Measurements from ENCODE around the gene ITGB1BP1.
"Not testable (repeated sequence)": the region's sequence is repeated elsewhere in the genome, so short reads cannot be mapped to it uniquely, and the experiment has no call there.

Gene ITGB1BP1

DNA sequence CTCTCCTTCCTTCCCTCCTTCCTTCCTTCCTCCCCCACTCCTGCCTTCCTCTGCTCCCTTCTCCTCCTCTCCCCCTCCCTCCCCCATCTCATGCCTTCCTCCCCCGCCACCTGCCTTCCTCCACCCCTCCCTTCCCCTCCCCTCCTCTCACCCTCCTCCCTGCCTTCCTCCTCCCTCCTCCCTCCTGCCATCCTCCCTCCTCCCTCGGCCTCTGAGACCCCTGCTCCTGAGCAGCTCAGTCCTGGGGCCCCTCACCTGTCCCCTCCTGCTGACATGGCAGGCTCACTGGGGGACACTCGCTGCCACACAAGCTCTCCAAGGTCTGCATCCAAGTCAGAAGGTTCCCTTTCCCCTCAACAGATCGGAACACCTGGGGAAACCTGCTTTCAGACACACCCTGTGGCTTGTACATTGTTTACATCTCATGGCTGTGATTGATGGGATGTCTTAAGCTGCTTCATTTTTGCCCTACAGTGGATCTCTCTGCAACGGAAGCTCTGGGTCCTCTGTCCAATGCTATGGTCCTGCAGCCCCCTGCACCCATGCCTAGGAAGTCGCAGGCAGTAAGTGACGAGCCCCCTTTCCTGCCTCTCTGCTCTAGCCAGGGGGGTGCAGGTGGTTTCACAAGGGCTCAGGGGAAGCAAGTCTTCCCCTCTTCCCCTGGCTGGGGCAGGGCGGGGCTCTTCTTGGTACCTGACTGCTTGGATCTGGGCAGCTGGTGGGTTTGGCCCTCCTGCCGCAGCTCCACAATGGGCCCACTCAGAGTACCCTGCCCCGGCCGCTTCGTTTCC lies 22.9 kb downstream of the ITGB1BP1 start:
- DNase-seq (ENCODE audit: low read depth) = no peak

DNA sequence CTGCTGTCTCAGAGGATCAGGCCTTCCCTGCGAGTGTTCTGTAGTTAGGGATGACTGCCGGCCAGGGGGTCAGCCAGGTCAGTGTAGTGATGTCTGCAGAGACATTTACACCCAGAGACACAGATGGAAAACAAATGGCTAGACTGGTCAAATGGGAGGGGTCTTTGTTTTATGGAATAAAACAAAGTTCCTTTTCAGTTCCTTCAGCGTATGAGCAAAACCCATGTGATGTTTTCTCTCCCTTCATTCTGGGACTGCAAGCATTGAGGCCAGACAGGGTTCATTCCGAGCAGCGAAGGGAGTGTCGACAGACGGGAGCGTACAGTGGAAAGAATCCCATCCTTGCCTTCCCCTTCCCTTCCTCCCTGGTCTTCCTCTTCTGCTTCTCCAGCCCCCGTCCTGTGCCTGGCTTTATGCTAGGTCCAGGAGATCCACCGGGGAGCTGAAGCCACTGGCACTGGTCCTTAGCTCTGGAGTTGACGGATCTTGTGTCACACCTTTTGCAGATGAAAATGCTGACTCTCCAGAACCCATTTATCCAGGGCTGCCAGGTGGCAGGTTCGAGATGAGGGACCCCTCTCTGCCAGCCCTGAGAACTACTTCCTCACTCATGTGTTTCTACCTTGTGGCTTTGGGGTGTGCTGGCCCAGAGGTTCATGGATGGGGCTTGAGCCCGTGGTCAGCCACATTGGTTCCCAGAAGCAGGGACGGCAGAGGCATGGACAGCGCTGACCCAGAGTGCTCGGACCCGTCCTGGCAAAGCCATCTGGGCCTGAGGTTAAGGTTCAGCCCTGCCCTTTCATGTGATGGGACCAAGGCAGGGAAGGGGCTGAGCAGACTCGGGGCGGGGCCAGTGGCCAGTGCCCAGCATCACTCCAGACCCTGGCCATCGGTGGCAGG lies 24.2 kb downstream of the ITGB1BP1 start:
- DNase-seq (ENCODE audit: low read depth) = no peak

DNA sequence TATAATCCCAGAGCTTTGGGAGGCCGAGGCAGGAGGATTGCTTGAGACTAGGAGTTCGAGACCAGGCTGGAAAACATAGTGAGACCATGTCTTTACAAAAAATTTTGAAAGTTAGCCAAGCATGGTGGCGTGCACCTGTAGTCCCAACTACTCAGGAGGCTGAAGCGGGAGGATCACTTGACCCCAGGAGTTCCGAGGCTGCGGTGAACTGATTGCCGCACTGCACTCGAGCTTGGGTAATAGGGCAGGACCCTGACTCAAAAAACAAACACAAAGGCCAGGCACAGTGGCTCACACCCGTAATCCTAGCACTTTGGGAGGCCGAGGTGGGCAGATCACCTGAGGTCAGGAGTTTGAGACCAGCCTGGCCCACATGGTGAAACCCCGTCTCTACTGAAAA lies 25.1 kb downstream of the ITGB1BP1 start:
- not testable (repeated sequence) for DNase-seq (ENCODE audit: low read depth)

DNA sequence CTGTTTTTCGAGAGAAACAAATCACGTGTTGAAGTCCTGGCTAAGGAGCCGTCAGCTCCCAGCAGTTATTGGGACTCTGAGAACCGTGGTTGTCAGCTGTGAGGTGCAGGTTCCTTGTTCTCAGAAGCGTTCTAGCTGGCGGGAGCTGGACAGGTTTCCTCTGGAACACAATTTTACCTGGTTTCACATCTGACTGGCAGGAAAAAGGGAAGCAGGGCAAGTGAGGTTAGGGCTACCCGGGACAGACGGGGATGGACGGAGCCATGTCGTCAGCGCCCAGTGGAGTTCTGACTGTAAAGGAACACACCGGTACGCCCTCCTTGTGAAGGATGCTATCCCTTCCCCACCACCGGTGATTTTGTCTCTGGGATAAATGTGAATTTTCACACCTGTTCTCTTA lies 26.1 kb downstream of the ITGB1BP1 start:
- DNase-seq (ENCODE audit: low read depth) = no peak

DNA sequence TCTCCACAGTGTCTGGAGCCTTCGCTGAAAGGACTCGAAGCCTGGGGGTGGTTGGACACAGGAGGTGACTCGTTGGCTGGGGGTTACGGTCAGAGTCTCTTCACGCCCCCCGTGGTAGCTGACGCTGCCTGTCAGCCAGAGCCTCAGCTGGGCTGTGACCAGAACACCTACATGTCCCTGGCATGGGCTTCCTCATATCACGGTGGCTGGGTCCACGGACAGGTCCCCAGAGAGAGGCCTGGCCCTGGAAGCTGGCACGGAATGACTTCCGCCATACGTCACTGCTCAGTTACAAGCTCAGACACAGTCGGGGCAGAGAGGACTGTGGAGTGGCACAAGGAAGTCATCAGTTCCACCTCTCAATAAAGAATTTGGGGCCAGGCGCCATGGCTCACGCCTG lies 28.5 kb downstream of the ITGB1BP1 start:
- DNase-seq (ENCODE audit: low read depth) = no peak

DNA sequence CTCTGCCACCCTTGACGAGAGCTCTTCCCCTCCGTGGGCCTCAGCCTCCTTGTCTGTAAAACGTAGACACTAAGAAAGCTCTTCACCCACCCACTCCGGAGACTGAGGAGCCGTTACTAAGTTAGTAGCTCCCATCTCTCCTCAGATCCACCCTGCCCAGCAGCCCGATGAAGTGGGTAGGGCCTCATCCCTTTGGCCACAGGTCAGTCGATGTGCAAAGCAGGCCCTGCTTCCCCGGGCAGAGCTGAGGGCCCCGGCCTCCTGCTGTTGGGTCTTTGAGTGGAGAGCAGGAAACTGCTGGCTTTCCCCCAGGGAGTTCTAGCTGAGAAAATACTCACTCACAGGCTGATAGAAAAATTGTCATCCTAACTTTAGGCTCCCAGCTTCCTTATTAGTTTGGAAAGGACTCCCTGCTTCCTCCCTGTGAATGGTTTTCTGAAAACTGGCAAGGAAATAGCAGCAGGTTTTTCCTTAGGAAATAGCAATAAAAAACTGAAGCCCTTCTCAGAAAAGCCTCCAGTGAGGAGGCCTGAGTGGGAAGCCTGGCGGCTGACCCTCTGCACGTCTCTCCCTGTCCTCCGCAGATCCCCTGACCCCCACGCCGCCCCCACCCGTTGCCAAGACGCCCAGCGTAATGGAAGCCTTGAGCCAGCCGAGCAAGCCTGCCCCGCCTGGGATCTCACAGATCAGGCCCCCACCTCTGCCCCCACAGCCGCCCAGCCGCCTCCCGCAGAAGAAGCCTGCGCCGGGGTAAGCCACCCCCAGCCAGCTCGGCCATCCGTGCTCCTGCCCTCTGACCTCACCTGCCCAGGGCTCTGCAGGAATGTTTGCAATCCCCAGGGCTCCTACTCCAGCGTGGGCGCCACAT lies 30.2 kb downstream of the ITGB1BP1 start:
- no peak for DNase-seq (ENCODE audit: low read depth)

DNA sequence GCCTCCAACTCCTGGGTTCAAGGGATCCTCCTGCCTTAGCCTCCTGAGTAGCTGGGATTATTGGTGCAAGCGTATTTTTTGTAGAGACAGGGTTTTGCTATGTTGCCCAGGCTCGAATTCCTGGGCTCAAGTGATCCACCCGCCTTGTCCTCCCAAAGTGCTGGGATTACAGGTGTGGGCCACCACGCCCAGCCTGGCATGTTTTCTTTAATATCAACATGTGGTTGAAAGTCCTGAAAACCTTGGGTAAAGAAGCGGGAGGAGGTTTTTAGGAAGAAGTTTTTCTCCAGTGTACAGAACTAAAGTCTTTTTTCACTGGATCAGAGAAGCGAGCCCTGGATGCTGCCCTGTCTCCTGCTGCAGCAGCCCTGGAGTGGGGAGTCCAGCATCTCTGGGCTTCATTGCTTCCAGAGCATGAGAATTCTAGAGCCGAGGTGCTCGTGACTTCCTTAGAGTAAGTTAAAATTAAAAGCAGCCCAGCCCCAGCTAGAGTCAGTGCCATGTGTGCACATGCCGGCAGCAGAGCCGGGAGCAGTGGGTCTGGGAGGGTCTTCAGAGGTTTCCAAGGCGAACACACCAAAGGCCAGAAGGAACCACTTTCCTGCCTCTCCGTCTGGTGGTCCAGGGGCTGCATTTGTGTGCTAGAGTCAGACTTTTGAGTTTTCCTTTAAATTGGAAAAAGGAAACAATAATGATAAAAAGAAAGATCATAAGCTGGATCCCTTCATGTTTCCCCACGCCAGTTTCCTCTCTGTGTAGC lies 31.2 kb downstream of the ITGB1BP1 start:
- no peak for DNase-seq (ENCODE audit: low read depth)

DNA sequence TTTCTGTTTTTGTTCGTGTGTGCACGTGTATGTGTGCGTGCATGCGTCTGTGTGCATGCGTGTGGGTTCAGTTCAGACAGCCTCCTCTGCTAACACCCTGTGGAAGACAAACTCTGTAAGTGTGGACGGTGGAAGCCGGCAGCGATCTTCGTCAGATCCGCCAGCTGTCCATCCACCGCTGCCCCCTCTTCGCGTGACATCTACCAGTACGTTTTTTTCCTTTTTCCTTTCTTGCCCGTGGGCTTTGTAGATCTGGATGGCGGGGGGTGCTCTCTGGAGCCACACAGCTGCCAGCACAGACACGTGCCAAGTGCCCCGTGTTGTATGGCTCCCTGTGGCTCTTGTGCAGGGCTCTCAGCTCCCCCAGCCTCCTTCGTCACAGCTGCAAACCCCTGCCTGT lies 32.3 kb downstream of the ITGB1BP1 start:
- DNase-seq (ENCODE audit: low read depth) = no peak

DNA sequence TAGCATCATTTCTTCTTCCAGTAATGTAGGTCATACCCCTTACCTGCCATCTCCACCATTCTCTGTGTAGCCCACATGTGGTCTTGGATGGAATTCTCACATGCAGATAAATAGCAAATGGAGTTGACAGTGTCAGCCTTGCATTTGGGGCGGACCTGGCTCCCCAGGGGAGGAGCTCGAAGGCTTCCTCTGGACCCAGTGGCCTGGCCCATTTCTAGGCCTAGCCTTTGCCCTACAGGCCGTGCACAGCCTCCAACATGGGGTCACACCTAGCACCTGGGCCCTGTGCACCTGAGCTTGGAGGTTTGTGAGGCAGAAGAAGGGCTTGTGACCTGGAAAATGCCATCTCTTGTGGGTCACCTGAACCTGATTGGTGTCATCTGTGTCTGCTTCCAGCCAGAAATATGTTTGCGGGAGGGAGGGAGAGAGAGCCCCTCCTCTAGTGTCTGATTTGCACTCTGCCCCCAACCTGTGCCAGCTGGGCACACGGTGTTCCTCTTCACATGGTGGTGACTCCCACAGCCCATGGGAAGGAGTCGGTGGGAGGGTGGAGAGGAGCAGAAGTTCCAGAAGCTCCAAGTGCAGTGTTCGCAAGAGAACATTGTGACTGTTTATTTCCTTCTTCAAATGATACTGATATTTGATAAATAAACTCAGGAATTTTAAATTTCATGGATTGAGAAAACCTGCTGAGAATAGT lies 33.0 kb downstream of the ITGB1BP1 start:
- DNase-seq (ENCODE audit: low read depth) = no peak

DNA sequence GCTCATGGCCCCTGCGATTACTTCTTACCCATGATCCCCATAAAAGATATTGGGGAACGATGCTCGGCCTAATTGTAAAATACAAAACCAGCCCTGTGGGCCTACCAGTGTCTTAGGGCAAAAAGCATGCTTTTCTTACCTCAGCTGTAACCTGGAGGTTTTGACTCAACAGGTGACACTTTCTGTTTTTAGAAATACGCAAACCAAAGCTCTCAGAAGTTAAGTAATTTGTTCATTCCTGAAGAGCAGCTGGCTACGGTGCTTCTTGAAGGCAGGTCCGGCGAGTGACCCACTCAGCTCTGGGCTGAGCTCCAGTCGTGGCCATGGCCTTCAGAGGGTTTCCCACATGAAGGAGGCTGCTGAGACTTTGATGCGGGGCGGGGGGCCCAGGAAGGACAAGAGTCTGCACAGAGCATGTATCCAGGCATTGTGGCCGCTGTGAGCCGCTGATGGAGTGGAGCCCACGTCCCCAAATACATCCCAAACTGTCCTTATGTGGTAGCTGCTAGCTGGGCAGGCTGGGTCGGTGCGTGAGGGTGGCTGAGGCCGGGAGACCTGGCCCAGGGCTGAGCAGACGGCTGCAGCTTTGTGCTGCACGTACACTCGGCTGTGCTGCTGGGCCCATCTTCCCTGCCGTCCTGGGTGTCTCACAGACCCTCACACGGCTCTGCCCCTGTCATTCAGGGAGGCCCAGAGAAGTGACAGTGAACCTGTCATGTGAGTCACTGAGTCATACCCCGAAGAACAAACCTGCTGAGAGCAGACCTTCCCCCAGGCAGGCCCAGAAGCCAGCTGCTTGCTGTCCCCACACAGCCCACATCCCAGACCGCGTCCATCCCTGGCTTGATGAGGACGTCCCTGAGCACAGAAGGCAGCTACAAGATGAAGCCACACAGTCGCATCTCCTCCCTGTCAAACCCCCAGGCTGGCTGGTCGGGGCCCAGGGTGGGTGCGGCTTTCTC lies 34.1 kb downstream of the ITGB1BP1 start:
- no peak for DNase-seq (ENCODE audit: low read depth)

DNA sequence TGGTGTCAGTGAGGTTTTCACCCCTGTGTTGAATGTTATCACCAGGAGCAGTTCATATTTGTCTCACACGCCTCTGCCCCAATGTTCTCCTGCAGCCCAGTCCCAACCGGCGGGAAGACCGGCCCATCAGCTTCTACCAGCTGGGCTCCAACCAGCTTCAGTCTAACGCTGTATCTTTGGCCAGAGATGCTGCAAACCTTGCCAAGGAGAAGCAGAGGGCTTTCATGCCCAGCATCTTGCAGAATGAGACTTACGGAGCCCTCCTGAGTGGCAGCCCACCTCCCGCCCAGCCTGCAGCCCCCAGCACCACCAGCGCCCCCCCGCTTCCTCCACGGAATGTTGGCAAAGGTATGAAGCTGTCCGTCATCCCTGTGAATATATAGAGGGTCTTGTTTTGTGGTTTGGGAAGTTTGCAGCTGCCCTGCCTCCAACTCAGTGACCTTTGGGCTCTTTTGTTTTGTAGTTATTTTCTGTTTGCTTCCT lies 35.1 kb downstream of the ITGB1BP1 start:
- DNase-seq (ENCODE audit: low read depth) = no peak

DNA sequence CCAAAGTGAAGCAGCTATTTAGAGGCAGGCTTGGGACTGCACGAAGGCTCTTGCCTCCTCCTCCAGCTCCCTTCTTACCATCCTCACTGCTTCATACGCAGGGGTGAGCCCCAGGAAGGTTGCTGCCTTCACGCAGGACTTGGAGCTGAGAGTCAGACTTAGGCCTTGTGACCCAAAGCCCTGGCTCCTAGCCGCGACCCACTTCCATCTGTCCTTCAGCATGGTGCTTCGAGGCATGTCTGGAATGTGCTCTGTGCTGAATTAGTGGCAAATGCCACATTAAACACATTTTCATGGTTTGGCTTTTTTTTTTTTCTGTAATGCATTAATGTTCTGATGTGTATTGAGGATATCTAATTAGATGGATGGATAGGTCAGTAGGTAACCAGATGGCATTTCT lies 37.5 kb downstream of the ITGB1BP1 start:
- DNase-seq (ENCODE audit: low read depth) = no peak

DNA sequence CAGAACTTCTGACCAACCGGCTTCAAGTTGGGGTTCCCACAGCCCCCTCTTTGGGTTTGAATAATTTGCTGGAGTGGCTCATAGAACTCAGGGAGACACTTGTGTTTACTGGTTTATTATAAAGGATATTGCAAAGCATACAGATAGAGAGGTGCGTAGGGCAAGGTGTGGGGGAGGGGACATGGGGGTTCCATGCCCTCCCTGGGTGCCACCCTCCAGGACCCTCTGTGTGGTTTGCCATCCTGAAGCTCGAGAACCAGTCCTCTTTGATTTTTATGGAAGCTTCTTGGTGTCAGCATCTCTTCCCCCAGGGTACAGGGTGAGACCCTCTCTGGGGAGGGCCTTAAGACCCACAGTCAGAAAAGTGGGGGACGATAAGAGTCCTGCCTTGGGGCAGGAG lies 38.8 kb downstream of the ITGB1BP1 start:
- DNase-seq (ENCODE audit: low read depth) = no peak

DNA sequence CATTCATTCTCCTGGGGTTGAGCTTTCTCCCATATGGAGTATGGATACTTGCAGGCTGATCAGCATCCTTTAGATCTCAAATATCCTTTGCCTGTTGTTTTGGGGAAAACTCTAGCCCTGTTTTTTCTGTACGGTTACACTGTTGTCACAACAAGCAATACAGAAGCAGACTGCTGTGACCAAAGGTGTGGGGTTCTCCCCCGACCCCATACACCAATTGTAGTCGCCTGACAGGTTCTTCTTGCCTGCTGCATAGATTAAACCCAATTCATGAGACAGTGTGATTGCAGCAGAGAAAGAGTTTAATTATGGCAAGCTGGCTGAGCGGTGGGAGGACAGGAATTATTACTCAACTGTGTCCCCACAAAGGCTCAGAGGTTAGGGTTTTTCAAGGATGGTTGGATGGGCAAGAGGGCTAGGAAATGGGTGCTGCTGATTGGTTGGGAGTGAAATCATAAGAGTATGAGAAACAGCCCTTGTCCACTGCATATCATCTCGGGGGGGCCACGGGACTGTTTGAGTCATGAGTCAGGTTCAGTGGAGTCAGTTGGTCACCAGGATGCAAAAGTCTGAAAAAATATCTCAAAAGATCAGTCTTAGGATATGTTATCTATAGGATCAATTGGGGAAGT lies 40.6 kb downstream of the ITGB1BP1 start:
- no peak for DNase-seq (ENCODE audit: low read depth)

DNA sequence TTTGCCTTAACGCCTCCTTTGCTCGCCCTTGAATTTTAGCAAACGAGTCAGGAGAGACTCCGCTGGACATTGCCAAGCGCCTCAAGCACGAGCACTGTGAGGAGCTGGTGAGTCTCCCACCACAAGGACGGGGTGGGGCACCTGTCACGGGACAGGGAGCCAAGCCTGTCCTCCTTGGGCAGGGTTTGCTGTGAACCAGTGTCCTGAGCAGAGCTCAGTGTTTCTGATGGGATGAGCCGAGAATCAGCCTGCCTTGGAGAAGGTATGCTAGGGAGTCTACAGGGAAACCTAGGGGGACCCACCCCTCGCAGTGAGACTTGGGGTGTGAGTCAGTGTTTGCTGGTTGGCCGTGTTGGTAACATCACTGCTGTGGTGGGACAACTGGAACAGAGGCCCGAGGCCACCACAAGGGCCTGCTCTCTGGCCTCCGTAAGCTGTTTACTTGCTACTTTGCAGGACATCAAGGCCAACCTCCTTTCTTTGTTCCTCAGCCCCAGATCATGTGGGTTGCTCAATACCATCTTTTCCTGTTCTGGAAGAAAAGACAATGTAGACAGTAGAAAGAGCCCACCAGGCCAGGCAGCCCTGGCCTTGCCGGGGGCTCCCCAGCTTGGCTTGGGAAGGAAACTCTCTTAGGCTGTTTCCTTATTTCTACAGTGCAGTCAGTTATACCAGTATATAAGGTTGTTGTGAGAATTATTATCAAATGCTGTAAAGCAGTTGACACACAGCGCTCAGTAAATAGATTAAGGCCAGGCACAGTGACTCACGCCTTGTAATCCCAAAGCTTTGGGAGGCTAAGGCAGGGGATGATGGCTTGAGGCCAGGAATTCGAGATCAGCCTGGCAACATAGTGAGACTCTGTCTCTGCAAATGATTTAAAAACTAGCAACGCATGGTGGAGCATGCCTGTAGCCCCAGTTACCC lies 42.4 kb downstream of the ITGB1BP1 start:
- DNase-seq (ENCODE audit: low read depth) = no peak

DNA sequence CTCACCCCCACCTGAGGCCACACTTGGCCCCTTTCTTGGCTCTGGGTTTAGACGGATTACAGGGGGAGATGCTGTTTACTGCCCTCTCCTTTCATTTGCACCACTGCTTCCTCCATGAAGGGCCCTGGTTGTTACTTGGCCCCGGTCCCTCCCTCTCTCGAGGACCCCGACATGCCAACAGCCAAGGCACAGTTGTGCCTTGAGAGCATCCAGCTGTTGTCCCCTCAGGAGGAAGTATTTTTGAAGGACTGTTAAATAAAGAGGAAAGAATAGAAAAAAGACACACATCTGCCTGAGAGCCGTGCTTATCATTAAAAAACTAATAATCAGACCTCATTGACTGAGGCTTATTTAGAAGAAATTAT lies 44.0 kb downstream of the ITGB1BP1 start:
- DNase-seq (ENCODE audit: low read depth) = no peak

DNA sequence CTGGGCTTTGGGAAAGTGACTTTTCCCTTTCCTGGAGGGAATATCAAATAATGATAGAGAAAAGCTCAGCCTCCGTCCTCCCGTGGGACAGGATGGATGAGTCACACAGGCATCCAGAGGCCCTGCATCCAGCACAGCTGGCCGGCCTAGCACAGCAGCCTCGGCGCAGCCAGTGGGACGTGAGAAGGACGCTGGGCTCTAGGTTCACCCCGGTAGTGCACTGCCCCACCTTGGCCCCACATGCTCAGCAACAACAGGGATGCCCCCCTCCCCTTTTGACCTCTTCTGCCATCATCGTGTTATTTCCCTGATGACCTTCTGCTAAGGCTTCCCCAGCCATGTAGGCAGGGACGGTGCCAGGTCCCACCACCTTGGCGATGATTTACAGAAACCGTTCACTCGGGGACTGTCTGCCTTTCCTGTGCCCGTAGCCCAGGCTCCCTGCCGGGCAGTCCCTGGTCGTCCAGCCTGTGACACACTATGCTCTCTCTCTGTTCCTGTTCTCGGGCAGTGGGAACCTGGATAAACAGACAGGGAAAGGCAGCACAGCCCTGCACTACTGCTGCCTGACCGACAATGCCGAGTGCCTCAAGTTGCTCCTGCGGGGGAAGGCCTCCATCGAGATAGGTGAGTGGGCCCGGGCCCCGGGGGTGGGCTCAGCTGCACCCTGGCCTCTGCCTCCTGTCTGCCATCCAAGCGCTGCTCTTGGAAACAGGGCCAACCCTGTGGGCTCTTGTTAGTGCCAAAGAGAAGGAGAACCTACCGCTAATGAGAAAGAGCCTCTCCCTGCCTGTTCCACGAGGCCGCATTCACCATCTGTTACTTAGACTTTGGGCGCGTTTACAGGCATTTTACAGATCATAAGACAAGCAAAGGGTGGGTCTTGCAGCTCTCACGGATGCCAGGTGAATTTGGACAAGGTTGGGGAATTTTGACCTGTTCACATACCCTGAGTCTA lies 44.6 kb downstream of the ITGB1BP1 start:
- DNase-seq (ENCODE audit: low read depth) = no peak
